Stimulated activated CD4-positive, alpha-beta T cell treated with anti-CD3 and anti-CD28 coated beads, TNF-alpha, amount 100 ng/mL, for 1 hour (primary cell): ENCODE results near the gene TMEM50A.
"Not testable (repeated sequence)": the region's sequence is repeated elsewhere in the genome, so short reads cannot be mapped to it uniquely, and the experiment has no call there.

Experiments
- DNase-seq, 3 donors: peaks; one replicate each; pipeline ENCODE4 v3.0.0-alpha.2; 2020; ENCODE audit warnings: low read depth in 3 of 3, low spot score in 1 of 3

TMEM50A gene

DNA sequence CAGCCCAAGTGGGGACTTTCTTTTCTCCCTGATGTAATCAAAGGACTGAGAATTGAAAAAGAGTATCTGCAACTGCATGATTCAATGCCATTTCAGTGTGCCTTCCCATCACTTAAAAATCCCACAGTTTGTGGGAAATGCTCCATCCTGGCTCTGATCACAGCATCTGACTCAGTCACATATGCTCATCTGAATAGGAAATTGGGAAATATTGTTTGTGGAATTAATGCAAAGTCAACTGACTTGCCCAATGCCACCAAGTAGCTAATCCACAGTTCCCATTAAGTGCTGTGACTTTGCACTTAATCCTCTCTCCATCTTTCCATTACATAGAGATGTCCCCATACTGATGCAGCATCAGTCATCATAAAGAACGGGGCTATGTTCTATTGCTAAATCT lies 45.0 kb downstream of the TMEM50A start:
- not testable (repeated sequence) for DNase-seq

DNA sequence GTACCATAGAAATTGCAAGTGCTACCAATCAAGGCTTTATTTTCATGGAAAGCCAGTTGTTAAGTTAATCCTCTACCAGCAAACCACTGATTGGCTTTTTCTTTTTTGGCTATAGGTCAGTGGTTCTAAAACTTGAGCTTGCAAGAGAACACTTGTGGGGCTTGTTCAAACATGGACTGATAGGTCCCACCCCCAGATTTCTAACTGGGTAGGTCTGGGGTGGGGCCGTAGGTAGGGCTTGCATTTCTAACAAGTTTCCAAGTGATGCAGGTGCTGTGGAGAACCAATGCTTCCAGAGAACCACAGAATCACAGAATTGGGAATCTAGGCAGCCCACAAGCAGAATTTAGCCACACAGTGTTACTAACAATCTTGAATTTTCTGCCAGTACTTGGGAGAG lies 45.7 kb downstream of the TMEM50A start:
- not testable (repeated sequence) for DNase-seq

DNA sequence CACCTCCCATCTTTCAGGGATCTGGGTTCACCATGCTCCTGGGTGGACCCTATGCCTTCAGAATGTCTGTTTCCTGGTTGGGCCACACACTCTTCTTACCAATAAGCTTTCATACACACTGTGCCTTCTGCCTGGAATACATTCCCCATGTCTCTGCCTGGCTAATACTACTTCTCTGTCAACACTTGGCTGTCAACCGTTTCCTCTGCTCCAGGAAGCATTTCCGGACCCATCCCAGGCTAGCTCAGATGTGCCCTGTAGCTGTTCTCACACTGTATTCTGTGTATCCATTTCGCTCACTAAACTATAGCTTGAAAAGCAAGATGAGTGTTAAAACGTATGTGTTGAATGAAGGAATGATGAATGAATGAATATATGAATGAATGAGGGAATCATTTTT lies 49.0 kb downstream of the TMEM50A start:
- not testable (repeated sequence) for DNase-seq

DNA sequence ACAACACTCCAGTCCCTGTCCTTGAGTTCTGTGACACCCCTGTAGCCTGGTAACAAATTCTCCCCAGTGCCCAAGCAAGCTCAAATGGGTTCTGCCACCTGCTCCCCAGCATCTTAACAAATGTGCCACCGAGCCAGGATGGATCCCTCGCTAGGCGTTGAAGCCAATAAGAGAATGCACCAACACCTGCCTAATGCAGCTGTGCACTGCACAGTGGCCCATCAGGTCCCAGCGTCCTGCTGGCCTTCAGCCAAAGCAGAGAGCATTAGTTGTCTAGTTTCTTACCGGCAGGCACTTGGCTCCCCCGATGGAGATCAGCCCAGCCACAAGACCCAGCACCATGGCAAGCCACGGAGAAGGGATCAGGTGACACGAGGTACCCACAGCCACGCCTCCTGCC lies 50.6 kb downstream of the TMEM50A start:
- DNase-seq = not testable (repeated sequence)

DNA sequence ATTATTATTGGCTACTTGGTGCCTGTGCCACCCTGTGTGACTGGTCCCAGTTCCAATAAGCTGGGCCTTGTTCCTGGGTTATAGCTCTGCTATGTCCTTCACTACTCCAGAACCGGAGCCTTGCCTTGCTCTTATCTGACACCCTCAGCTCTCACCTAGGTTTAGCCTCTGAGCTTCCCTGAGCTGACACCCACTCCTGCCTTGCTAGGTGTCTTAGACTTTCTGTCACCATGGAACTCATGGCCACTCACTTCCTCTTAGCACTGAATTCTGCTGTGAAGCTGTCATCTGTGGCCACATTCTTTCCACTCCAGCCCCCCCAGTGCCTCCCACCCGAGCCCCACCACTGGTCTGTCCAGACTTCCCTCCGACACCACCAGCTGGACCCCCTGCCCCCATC lies 51.6 kb downstream of the TMEM50A start:
- not testable (repeated sequence) for DNase-seq

DNA sequence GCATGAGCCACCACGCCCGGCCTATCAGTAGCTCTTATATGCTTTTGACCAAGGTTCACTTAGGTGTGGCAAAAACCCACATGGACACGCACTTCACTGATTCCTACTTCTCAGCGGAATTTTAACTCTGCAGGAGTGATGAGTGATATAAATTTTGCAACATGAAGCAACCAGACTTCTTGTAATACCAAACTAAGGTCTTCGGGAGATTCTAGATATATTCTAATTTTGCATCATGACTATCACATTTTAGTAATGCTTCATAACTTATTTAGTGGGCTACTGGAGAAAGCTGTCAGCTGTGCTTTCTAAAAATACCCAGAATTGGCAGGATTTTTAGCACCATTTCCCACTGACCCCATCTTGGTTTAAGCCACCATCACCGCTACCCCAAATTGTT lies 54.7 kb downstream of the TMEM50A start:
- DNase-seq = no peak

DNA sequence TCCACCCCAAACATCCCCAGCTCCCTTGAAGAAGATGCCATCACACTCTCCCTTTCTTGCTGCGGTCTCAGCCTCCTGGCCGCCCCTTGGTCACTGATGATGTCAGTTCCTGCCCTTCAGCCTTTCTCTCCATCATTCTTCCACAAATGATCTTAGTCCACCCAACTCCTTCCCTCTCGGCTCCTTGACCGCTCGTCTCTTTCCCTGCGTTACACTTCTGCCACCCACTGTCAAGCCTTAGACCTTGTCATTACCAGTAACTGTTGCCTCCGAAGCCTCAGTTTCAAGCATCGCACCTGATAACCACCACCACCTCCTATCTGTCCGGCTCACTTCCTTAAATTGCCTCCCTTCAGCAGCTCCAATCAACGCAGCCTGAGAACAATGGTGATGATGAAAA lies 59.4 kb downstream of the TMEM50A start:
- not testable (repeated sequence) for DNase-seq

DNA sequence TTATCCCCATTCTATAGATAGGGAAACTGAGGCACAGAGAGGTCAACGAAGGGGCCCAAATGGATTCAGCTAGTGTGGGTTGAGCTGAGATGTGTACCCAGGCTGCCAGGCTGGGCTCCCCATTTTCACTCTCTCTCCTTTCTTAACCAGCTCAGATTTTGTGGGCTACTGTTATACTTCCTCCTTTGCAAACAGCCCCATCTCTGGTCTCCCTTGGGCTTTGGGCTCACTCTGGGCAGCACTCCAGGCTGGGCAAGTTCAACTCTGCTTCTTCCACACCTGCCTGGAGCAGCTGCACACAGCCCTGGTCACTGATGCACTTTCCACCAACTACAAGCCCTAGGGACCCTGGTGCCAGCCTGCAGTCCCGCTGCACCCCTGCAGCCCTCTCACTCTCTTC lies 59.9 kb downstream of the TMEM50A start:
- not testable (repeated sequence) for DNase-seq

DNA sequence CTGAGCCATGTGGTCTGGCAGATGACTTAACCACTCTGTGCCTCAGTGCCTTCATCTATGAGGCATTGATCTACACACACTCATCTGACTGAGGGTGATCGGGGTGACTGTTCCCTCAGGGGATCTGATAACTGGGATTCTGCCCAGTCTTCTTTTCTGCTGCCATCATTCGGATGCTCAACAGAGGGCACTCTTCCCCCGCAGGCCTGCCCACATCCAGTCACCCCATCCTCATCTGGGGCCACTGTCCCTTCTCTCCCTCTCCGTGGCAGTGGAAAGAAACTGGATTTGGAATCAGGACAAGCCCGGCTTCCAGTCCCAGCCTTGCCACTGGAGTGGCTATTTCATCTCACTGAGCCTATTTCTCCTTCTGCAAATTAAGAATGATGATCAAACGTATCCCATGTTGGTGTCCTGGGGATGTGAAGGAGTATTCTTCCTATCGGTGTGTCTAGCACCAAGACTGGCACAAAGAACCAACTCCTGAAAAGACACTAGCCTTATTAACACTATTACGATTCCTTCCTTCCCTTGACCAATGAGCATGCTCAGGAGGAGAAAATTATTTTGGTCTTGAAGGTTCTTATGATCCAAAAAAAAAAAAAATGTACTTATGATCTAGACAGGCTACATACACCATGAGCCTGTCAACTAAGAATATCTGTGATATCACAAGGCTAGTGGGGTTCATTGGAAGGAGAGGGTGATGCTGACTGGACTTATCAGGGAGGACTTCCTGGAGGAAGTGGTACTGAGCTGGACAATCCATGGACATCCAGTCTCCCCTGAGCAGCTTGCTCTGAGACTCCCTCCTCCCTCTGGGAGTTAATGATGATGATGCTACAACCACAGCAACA lies 65.0 kb downstream of the TMEM50A start:
- not testable (repeated sequence) for DNase-seq

DNA sequence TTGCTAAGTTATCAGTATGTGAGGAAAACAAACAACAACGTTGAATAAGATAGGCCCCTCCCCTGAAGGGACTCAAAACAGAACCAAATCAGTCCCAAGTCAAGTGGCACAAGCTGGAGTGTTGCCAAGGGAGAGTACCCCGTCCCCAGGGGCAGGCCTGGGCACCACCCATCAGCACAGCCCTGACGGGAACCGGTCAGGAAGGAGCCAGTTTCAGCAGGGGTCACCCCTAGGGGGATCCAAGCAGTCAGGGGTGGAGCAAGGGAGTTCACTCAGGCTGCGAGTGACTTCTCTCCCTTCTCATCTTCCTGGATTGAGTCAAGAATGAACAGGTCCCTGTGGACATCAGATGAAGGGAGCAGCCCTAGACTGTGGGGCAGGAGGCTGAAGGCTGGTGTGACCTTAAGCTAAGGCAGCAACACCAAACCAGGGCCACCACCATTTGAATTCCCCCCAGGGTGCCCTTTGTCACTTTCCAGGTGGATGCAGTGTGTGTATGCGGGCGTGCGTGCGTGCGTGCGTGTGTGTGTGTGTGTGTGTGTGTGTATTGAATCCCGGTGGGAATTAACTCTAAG lies 67.7 kb downstream of the TMEM50A start:
- not testable (repeated sequence) for DNase-seq

DNA sequence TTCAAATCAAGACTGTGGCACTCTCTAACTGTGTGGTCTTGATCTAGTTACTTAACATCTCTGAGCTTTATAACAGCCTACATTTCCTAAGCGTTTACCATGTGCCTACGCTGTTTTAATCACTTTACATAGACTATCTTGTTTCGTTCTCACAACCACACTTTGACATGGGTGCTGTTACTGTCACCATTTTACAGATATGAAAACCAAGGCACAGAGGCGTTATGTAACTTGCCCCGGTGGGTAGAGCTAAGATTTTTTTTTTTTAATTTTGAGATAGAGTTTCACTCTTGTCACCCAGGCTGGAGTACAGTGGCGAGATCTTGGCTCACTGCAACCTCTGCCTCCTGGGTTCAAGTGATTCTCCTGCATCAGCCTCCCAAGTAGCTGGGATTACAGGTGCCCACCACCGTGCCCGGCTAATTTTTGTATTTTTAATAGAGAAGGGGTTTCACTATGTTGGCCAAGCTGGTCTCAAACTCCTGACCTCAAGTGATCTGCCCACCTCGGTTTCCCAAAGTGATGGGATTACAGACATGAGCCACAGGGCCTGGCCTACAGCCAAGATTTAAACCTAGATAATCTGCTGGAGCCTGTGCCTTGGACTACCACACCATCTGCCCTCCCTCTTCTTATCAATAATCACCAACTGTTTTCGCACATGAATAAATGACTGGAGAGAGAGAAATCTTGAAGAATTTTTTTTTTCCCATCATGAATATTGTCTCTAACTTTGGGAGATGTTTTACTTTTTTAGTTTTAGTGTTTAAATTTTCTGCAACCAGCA lies 71.7 kb downstream of the TMEM50A start:
- not testable (repeated sequence) for DNase-seq
